ENCODE results near the gene MYO3B.
A peak's percentile ranks its signal among the peaks of the same experiment; 100 is the strongest.

MYO3B gene

GRCh38 chr2:170484552-170484951 is 306.6 kb downstream of the MYO3B start:
- no peak for DNase-seq

GRCh38 chr2:170485254-170486026 is 307.5 kb downstream of the MYO3B start:
- peak; percentile 14 for DNase-seq

GRCh38 chr2:170486730-170487129 is 308.8 kb downstream of the MYO3B start:
- DNase-seq = no peak

GRCh38 chr2:170488807-170489206 is 310.9 kb downstream of the MYO3B start:
- DNase-seq = no peak

- DNase-seq = no peak
Observed at GRCh38 chr2:170492010-170492409, 314.1 kb downstream of the MYO3B start.

GRCh38 chr2:170493426-170494097 is 315.6 kb downstream of the MYO3B start:
- DNase-seq = peak; percentile 64

- DNase-seq = no peak
Observed at GRCh38 chr2:170495896-170496295, 317.9 kb downstream of the MYO3B start.

GRCh38 chr2:170498619-170499018 is 320.7 kb downstream of the MYO3B start:
- no peak for DNase-seq

GRCh38 chr2:170500104-170500503 is 322.2 kb downstream of the MYO3B start:
- DNase-seq = no peak

GRCh38 chr2:170500770-170501169 is 322.8 kb downstream of the MYO3B start:
- peak; percentile 57 for DNase-seq

GRCh38 chr2:170501421-170502043 is 323.6 kb downstream of the MYO3B start:
- DNase-seq = peak; percentile 51

- DNase-seq = peak; percentile 18
Observed at GRCh38 chr2:170502361-170503130, 324.6 kb downstream of the MYO3B start.

- DNase-seq = no peak
Observed at GRCh38 chr2:170503563-170503962, 325.6 kb downstream of the MYO3B start.

GRCh38 chr2:170503971-170504809 is 326.2 kb downstream of the MYO3B start:
- peak; percentile 45 for DNase-seq

GRCh38 chr2:170504810-170505145 is 326.8 kb downstream of the MYO3B start:
- no peak for DNase-seq

- no peak for DNase-seq
Observed at GRCh38 chr2:170505631-170506275, 327.8 kb downstream of the MYO3B start.

GRCh38 chr2:170509452-170510193 is 331.7 kb downstream of the MYO3B start:
- peak; percentile 22 for DNase-seq

GRCh38 chr2:170512266-170512665 is 334.3 kb downstream of the MYO3B start:
- no peak for DNase-seq

GRCh38 chr2:170514140-170514539 is 336.2 kb downstream of the MYO3B start:
- DNase-seq = no peak

GRCh38 chr2:170517538-170517937 is 339.6 kb downstream of the MYO3B start:
- DNase-seq = no peak

GRCh38 chr2:170518911-170519310 is 341.0 kb downstream of the MYO3B start:
- DNase-seq = no peak
